Activated CD8-positive, alpha-beta T cell treated with anti-CD3 and anti-CD28 coated beads, Interleukin-2, amount 10 ng/mL, durations not matched to agents 7 days and 5 days (primary cell): ENCODE results near the gene POFUT1. TPM values are rescaled to one million over a fixed set of nuclear protein-coding genes. Genes with fewer than 3 reads are reported as not detected.
"Not testable (repeated sequence)": the region's sequence is repeated elsewhere in the genome, so short reads cannot be mapped to it uniquely, and the experiment has no call there.

Experiments
- ATAC-seq: fragments of 150-1000 bp; cut with Tn5 transposase; one replicate; pipeline ENCODE4 v1.10.0; 2021; ENCODE audit warnings: moderate library complexity
- CTCF ChIA-PET: fragments of 350-600 bp; sonication (Branson Sonifier 250); formaldehyde crosslinking; loops from one replicate; lab custom pipeline; 2021; ENCODE audit warnings: antibody characterized with exemption; lab: Charles Lee
- POLR2A ChIA-PET: fragments of 350-600 bp; sonication (Branson Sonifier 250); formaldehyde crosslinking; loops from one replicate; lab custom pipeline; 2021; ENCODE audit warnings: antibody characterized with exemption; lab: Charles Lee
- DNase-seq: peaks from one replicate; pipeline ENCODE4 v3.0.0-alpha.2; 2020
- H3K27ac Mint-ChIP-seq: one replicate; pipeline ENCODE4 v1.8.0; 2021; ENCODE audit warnings: mild to moderate bottlenecking, mixed read lengths
- H3K27me3 Mint-ChIP-seq: one replicate; pipeline ENCODE4 v1.8.0; 2021; ENCODE audit warnings: low read depth, mixed read lengths
- H3K36me3 Mint-ChIP-seq: one replicate; pipeline ENCODE4 v1.8.0; 2021; ENCODE audit warnings: low read depth, mixed read lengths
- H3K4me1 Mint-ChIP-seq: one replicate; pipeline ENCODE4 v1.8.0; 2021; ENCODE audit warnings: low read depth, mixed read lengths
- H3K4me3 Mint-ChIP-seq: one replicate; pipeline ENCODE4 v1.8.0; 2021; ENCODE audit warnings: mild to moderate bottlenecking, mixed read lengths
- H3K9me3 Mint-ChIP-seq: one replicate; pipeline ENCODE4 v1.8.0; 2022; ENCODE audit warnings: mixed read lengths; ENCODE audit not compliant: insufficient read depth
- total RNA-seq, 2 experiments: library from RNA; stranded (reverse); gene quantifications; one replicate each; pipeline ENCODE4 v1.2.3, GENCODE V29; 2021

POFUT1 gene
- total RNA-seq, 2 experiments from 2014 or later = 23.5 to 24.8 TPM

DNA sequence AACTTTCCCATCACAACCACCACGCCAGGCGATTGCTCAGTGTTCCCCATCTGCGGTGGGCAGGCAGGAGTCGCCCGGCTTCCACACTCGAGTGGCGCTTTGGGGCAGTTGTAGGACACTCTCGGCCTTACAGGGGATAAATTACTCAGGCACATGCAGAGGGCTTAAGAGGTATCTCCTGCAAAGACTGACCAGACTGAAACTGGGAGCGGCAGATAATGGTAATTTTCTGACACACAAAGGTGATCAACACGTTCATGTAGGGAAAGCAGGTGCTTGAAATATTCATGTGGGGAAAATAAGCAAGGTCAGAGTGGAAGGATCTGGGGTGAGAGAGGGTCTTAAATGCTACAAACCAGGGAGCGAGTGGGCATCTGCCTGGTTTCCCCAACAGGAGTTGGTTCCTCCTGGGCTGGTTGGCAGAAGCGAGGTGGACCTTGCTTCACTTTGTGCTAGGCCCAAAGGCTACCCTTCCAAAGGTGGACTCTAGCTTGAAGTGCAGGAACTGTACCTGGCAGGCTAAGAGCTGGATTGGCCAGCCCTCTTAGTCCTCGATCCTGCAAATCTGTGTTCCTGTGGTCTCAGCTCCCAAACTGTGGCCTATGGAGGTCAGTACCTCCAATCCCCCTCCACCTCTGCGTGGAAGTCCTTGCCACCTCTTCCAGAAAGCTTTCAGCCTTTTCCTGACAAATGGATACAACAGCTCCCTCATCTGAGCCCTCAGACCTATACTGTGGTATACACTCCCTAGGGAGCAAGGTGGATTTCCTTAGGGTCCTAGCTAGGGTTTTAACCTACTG, 16.9 kb upstream of the POFUT1 start:
- Mint-ChIP-seq H3K4me1 (peaks cover 23% of the 10 kb centered on the region), H3K27me3 (no peaks in the 10 kb centered on the region), H3K4me3 (peak overlapping the region; percentile 68), H3K27ac (peak overlapping the region; percentile 75), H3K9me3 (no peaks in the 10 kb centered on the region), H3K36me3 (peaks cover 17% of the 10 kb centered on the region)
- no peak for DNase-seq
- no peak for ATAC-seq
- POLR2A ChIA-PET = interaction anchor here (0.6 kb wide), 1 partner anchor 19 kb away, joined by 3 read pairs; no protein-coding TSS in a partner anchor
- CTCF ChIA-PET = interaction anchor here (0.8 kb wide), 1 partner anchor 94 kb away, joined by 3 read pairs; no protein-coding TSS in a partner anchor

DNA sequence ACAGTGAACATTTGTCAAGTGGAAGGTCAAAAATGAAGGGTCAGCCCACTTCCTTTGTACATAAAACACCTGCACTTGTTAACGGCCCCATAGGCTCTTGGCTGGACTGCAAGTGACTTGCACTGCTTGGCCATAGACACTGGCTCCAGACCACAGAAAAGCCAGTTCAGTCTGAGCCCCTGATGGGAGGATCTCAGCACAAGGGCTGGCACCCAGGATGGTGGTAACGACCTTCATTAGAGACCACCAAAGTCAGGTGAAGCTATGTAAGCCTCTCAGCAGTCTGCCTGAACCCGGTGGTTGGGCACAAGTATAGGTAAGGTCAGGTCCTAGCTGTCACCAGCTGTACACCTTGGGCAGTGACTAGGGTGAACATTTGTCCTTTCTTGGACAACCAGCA, 16.3 kb upstream of the POFUT1 start:
- no peaks in the 10 kb centered on the region for H3K27me3 Mint-ChIP-seq
- peaks cover 22% of the 10 kb centered on the region for H3K36me3 Mint-ChIP-seq
- DNase-seq = no peak
- no peak for ATAC-seq
- ChIA-PET CTCF (interaction anchor here (1.4 kb wide), 1 partner anchor 10 kb away, joined by 4 read pairs; no protein-coding TSS in a partner anchor), POLR2A (interaction anchor here (0.6 kb wide), 1 partner anchor 20 kb away, joined by 3 read pairs; no protein-coding TSS in a partner anchor)
- H3K9me3 Mint-ChIP-seq = no peaks in the 10 kb centered on the region
- H3K4me1 Mint-ChIP-seq = peaks cover 23% of the 10 kb centered on the region
- H3K27ac Mint-ChIP-seq = no peak overlapping the region
- H3K4me3 Mint-ChIP-seq = no peak overlapping the region

DNA sequence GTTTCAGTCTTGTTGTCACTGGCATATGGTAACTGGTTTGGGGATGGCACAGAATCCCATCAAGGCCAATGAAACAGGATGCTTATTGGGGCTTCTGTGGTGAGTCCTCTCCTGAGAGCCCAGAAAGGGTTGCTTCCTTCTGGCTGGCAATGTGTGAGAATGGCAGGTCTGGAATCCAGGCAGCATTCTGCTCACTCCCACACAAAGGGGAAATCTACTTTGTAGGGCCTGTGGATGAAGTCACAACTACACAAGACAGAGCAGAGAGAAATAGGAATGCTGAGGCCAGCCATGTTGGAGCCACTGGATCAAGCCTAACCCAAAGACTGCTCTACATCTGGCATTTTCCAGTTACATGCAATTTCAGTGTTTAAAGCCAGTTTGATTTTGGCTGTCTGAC, 15.8 kb upstream of the POFUT1 start:
- ATAC-seq (no peak), DNase-seq (no peak)
- no peak overlapping the region for H3K27ac Mint-ChIP-seq
- H3K27me3 Mint-ChIP-seq = no peaks in the 10 kb centered on the region
- H3K36me3 Mint-ChIP-seq = peaks cover 25% of the 10 kb centered on the region
- peaks cover 23% of the 10 kb centered on the region for H3K4me1 Mint-ChIP-seq
- ChIA-PET POLR2A (no interaction called here), CTCF (interaction anchor here (1.4 kb wide), 1 partner anchor 9 kb away, joined by 4 read pairs; no protein-coding TSS in a partner anchor)
- no peak overlapping the region for H3K4me3 Mint-ChIP-seq
- H3K9me3 Mint-ChIP-seq = no peaks in the 10 kb centered on the region

DNA sequence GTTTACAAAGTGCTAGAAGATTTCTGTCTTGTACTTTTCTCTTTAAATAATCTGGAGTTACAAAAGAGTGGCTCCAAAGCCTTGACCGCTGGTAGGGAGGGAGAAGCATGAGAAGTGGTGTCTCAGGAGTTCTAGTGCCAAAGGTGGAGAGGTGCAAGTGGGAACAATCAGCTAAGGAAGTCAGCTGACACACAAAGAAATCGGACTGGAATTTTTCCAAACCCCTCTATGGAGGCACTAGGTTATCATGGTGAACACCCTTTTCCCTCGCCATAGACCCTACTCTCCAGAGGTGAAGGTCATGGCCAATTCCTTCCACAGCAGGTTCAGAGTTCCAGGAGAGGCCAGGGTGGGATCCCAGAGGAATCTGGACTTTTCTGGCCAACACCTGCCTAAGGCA, 15.0 kb upstream of the POFUT1 start:
- POLR2A ChIA-PET = no interaction called here
- Mint-ChIP-seq H3K27me3 (no peaks in the 10 kb centered on the region), H3K9me3 (no peaks in the 10 kb centered on the region), H3K27ac (no peak overlapping the region), H3K36me3 (peaks cover 33% of the 10 kb centered on the region), H3K4me1 (peaks cover 23% of the 10 kb centered on the region), H3K4me3 (no peak overlapping the region)
- DNase-seq (no peak), ATAC-seq (no peak)
- CTCF ChIA-PET = interaction anchor here (1.4 kb wide), 1 partner anchor 8 kb away, joined by 4 read pairs; no protein-coding TSS in a partner anchor

DNA sequence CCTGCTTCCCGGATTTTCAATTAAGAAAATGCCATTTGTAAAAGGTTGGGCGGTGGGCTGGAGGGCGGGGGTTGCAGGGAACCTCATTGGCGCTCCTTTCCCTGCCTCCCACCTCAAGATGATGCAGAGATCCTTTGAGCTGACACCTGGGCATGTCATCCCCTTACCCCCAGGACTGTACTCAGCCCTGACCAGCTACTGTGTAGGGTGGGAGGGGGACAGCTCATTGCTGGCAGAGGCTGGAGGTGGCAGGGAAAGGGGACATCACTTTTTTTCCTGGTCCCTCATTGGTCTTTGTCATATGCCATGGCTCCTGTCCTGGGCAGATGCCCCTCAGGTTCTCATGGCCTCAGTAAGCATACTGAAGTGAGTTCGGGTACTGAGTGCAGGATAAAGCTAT, 14.3 kb upstream of the POFUT1 start:
- Mint-ChIP-seq H3K4me1 (peaks cover 23% of the 10 kb centered on the region), H3K36me3 (peaks cover 37% of the 10 kb centered on the region)
- H3K27ac Mint-ChIP-seq, CTCF ChIA-PET, H3K4me3 Mint-ChIP-seq, H3K9me3 Mint-ChIP-seq, H3K27me3 Mint-ChIP-seq, ATAC-seq, DNase-seq: not testable (repeated sequence)
- POLR2A ChIA-PET = interaction anchor here (1.0 kb wide), 1 partner anchor 29 kb away, joined by 3 read pairs; no protein-coding TSS in a partner anchor

DNA sequence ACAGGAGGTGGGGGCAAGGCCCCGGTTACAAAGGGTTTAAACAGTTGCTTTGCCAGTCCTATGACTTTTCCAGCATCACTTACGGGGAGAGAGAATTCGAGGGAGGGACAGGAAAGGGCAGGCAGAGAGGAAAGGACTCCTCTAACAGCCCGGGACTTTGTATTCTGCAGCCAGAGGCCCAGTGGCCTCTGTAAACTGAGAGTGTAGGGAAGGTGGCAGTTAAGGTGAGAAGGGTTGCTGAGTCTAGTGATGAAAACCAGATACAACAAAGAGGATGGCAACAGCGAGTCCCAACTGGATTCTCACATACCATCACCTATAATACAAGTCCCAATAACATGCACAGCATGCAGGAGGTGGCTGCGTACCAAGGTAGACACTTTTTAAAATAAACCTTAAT, 13.7 kb upstream of the POFUT1 start:
- no peaks in the 10 kb centered on the region for H3K9me3 Mint-ChIP-seq
- H3K36me3 Mint-ChIP-seq = peaks cover 44% of the 10 kb centered on the region
- POLR2A ChIA-PET = interaction anchor here (1.0 kb wide), 1 partner anchor 29 kb away, joined by 3 read pairs; no protein-coding TSS in a partner anchor
- no peak overlapping the region for H3K4me3 Mint-ChIP-seq
- DNase-seq (no peak), ATAC-seq (no peak)
- no peak overlapping the region for H3K27ac Mint-ChIP-seq
- H3K27me3 Mint-ChIP-seq = no peaks in the 10 kb centered on the region
- CTCF ChIA-PET = no interaction called here
- peaks cover 20% of the 10 kb centered on the region for H3K4me1 Mint-ChIP-seq

DNA sequence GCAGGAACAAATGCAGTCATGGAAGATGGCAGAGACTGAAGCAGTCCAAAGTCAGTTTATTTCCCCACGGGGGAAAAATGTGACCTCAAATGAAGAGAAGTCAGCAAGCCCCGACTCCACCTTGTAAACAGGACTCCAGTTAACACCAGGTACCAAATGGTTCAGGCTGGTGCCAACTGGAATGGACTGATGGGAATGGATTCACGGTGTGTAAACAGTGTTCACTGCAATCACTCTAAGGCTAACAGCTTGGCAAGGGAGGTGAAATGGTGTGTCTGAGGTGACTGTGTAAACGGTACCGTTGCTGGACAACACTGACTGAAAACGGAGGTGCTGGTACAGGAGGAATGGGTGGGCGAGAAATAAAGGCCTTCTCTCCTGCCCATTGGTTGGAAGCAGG, 12.1 kb upstream of the POFUT1 start:
- no peak for ATAC-seq
- Mint-ChIP-seq H3K9me3 (no peaks in the 10 kb centered on the region), H3K27ac (no peak overlapping the region), H3K4me1 (peaks cover 13% of the 10 kb centered on the region), H3K4me3 (no peak overlapping the region), H3K27me3 (no peaks in the 10 kb centered on the region), H3K36me3 (peaks cover 48% of the 10 kb centered on the region)
- ChIA-PET POLR2A (no interaction called here), CTCF (no interaction called here)
- no peak for DNase-seq

DNA sequence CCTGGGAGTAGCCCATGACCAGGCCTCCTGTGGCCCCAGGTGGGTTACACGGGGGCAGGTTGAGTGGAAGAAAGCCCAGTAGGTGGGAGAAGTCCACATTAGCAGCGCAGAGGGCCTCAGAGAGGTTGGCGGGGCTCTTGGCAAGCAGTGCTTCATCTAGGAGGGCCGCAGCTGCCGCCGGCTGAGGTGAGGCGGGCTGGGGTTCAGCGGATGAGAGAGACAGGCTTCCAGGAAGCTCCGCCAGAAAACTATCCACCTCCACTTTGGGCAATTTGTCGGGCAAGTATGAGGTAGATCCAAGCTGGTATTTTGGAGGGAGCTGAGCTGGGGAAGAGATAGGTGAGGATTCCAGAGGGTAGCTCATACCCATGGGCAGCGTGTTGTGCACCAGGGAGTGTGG, 11.1 kb upstream of the POFUT1 start:
- peaks cover 57% of the 10 kb centered on the region for H3K36me3 Mint-ChIP-seq
- ATAC-seq, H3K27ac Mint-ChIP-seq, CTCF ChIA-PET, H3K27me3 Mint-ChIP-seq, POLR2A ChIA-PET, H3K4me3 Mint-ChIP-seq, H3K9me3 Mint-ChIP-seq, DNase-seq, H3K4me1 Mint-ChIP-seq: not testable (repeated sequence)

DNA sequence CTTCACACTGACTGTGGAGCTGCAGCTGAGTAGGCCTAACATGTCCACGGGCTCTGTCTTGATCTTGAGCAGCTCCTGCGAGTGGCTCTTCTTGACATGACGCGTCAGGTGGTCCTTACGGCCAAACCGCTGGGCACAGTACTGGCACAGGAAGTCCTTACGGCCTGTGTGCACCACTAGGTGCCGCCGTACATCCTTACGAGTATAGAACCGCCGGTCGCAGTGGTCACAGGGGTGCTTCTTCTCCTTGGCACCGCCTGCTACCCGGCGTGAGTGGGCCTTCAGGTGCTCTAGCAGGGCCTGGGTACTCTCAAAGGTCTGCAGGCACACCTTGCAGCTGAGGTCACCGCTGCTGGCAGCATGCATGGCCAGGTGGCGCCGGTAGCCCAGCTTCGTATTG, 10.5 kb upstream of the POFUT1 start:
- H3K4me3 Mint-ChIP-seq, CTCF ChIA-PET, H3K9me3 Mint-ChIP-seq, ATAC-seq, DNase-seq, POLR2A ChIA-PET, H3K27me3 Mint-ChIP-seq, H3K27ac Mint-ChIP-seq, H3K4me1 Mint-ChIP-seq: not testable (repeated sequence)
- H3K36me3 Mint-ChIP-seq = peaks cover 61% of the 10 kb centered on the region

DNA sequence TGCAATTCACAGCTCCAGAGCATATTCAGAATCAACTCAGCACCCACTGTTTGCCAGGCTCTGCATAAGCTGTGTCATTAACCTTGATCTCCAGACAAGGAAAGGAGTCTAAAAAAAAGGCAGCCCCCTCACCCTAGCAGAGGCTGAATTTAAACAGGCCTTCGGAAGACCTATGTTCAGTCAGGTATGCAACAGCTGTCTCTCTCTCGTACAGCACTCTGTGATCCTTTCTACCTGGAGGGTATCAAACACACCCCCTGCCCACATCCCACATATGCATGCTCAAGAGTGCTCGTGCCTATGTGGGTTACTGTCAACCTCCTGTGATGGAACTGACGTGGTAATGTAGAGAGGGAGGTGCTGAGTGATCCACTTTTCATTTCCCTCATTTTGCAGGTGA, 8.7 kb upstream of the POFUT1 start:
- H3K27ac Mint-ChIP-seq = peak overlapping the region; percentile 28
- H3K36me3 Mint-ChIP-seq = peaks cover 60% of the 10 kb centered on the region
- DNase-seq (no peak), ATAC-seq (no peak)
- no peak overlapping the region for H3K4me3 Mint-ChIP-seq
- ChIA-PET CTCF (no interaction called here), POLR2A (no interaction called here)
- H3K27me3 Mint-ChIP-seq = no peaks in the 10 kb centered on the region
- no peaks in the 10 kb centered on the region for H3K9me3 Mint-ChIP-seq
- peaks cover 19% of the 10 kb centered on the region for H3K4me1 Mint-ChIP-seq

DNA sequence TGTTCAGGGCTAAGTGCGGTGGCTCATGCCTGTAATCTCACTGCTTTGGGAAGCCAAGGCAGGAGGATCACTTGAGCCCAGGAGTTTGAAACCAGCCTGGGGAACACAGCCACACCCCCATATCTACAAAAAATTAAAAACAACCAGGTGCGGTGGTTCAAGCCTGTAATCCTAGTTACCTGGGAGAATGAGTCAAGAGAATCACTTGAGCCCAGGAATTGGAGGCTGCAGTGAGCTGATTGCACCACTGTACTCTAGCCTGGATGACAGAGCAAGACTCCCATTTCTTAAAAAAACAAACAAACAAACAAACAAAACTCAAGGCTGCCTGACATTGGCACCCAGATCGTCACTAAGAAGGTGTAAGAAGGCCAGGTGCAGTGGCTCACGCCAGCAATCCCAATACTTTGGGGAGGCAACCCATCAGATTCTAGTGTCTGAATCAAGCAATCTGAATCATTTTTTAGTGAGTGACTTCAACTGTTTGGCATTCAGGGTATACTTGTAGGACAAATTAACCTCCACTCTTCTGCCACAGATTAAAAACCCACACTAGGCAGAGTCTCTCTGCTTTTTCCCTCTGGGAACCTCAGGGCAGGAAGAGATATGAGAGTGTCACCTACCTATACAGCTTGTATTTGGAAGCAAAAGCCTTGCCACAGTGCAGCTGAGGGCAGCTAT, 6.2 kb upstream of the POFUT1 start:
- Mint-ChIP-seq H3K27me3 (no peaks in the 10 kb centered on the region), H3K4me1 (peaks cover 43% of the 10 kb centered on the region), H3K4me3 (no peak overlapping the region), H3K27ac (no peak overlapping the region), H3K9me3 (no peaks in the 10 kb centered on the region), H3K36me3 (peaks cover 52% of the 10 kb centered on the region)
- ChIA-PET CTCF (interaction anchor here (0.9 to 1.5 kb wide), 2 partner anchors 9 to 451 kb away, joined by 3 to 4 read pairs; no protein-coding TSS in a partner anchor), POLR2A (no interaction called here)
- DNase-seq (no peak), ATAC-seq (no peak)

DNA sequence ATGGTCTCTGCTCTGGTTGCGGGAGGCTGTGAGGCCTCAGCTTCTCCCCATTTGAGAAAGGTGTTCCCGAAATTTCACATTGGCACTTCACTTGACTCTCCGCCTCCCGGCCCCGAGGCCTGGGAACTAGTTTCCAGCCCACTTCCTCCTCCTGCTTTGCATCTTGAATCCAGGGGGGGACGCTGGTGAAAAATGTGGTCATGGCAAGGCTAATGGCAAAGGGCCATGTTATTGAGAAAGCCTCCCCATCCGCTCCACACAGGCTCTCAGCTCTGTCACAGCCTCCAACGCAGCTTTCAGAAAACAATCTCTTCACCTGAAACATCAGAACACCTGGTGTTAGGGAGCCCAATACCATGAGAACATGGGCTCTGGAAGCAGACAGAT, 5.7 kb upstream of the POFUT1 start:
- ChIA-PET POLR2A (no interaction called here), CTCF (interaction anchor here (1.5 kb wide), 1 partner anchor 10 kb away, joined by 4 read pairs; no protein-coding TSS in a partner anchor)
- no peaks in the 10 kb centered on the region for H3K9me3 Mint-ChIP-seq
- H3K27me3 Mint-ChIP-seq = no peaks in the 10 kb centered on the region
- no peak overlapping the region for H3K27ac Mint-ChIP-seq
- no peak for ATAC-seq
- peaks cover 53% of the 10 kb centered on the region for H3K36me3 Mint-ChIP-seq
- no peak for DNase-seq
- H3K4me3 Mint-ChIP-seq = no peak overlapping the region
- peaks cover 48% of the 10 kb centered on the region for H3K4me1 Mint-ChIP-seq
